GM12865 (cell line): ENCODE results near the gene PAX2.

Experiments used
- DNase-seq: peaks from one replicate; pipeline ENCODE4 v3.0.0; 2010; ENCODE audit warnings: low read depth
- H3K4me3 ChIP-seq: 2 replicates; pipeline ENCODE4 v1.5.1; 2011; ENCODE audit warnings: mild to moderate bottlenecking, low read depth, low read length, control low read depth
- TF ChIP-seq, protein P1 (sequence below): IDR thresholded peaks from 2 replicates; pipeline ENCODE4 v1.5.1; 2011; ENCODE audit warnings: low read length, control low read depth, low read depth, inconsistent platforms; ENCODE audit not compliant: insufficient read depth; ENCODE audit errors: missing control alignments

PAX2 gene

GRCh38 chr10:100816671-100817070 is 71.3 kb downstream of the PAX2 start:
- H3K4me3 ChIP-seq: no peak overlapping the region
- TF ChIP-seq, protein P1, sequence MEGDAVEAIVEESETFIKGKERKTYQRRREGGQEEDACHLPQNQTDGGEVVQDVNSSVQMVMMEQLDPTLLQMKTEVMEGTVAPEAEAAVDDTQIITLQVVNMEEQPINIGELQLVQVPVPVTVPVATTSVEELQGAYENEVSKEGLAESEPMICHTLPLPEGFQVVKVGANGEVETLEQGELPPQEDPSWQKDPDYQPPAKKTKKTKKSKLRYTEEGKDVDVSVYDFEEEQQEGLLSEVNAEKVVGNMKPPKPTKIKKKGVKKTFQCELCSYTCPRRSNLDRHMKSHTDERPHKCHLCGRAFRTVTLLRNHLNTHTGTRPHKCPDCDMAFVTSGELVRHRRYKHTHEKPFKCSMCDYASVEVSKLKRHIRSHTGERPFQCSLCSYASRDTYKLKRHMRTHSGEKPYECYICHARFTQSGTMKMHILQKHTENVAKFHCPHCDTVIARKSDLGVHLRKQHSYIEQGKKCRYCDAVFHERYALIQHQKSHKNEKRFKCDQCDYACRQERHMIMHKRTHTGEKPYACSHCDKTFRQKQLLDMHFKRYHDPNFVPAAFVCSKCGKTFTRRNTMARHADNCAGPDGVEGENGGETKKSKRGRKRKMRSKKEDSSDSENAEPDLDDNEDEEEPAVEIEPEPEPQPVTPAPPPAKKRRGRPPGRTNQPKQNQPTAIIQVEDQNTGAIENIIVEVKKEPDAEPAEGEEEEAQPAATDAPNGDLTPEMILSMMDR: no peak
- DNase-seq: no peak

DNA sequence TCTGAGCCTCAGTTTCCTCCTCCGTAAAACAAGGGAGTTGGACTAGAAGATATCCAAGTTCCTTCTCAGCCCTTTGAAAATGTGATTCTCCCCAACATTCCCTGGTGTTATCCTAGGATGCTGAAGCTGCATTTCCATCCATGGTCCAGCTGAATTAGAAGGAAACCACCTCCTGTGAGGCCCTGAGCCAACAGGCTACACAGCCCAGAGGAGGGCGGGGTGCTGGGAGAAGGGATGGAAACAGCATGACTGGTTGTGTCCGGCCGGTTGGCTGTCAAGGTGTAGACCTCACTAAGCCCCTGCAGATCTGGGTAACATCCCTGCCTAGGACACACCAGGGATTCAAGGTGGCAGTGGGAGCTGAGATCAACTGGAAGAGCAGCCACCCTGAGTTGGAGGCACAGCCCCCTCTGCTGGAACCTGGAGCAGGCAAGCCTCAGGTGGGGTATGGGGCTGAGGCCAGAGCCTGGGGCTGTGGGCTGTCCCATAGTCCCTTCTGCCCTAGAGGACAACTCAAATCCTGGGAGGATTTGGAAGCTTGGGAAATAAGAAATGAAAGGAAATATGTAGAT is 72.0 kb downstream of the PAX2 start:
- DNase-seq: no peak
- TF ChIP-seq, protein P1: no peak
- no peak overlapping the region for H3K4me3 ChIP-seq

DNA sequence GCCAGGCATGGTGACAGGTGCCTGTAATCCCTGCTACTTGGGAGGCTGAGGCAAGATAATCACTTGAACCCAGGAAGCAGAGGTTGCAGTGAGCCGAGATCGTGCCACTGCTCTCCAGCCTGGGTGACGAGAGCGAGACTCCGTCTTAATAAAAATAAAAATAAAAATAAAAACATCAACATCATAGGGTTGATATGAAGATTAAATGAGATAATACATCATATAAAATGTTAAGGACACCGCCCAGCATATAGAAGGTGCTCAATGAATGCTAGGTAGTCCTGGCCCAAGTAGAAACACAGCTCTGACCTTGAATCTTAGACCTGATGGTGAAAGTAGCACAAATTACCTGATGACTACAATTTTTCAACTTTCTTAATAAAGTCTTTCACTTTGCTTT is 74.0 kb downstream of the PAX2 start:
- TF ChIP-seq, protein P1: no peak
- no peak for DNase-seq
- H3K4me3 ChIP-seq: no peak overlapping the region

GRCh38 chr10:100823194-100823593 is 77.8 kb downstream of the PAX2 start:
- H3K4me3 ChIP-seq: no peak overlapping the region
- TF ChIP-seq, protein P1: no peak
- DNase-seq: no peak

- TF ChIP-seq, protein P1: no peak
- no peak for DNase-seq
- H3K4me3 ChIP-seq: no peak overlapping the region
Observed at GRCh38 chr10:100824886-100825285, 79.5 kb downstream of the PAX2 start.

GRCh38 chr10:100825325-100825875 is 80.0 kb downstream of the PAX2 start:
- no peak overlapping the region for H3K4me3 ChIP-seq
- no peak for DNase-seq
- TF ChIP-seq, protein P1: no peak
